Esophagus (tissue), 2 donors: ENCODE results near the gene VSIG10L. TPM values are rescaled to one million over a fixed set of nuclear protein-coding genes. Genes with fewer than 3 reads are reported as not detected.

Source experiments
- H3K27ac ChIP-seq, 2 donors: one replicate each; pipeline ENCODE4 v1.5.1; 2013; ENCODE audit warnings: low read depth in 2 of 2, mild to moderate bottlenecking in 2 of 2, inconsistent platforms in 1 of 2, low read length in 1 of 2, moderate library complexity in 1 of 2
- H3K27me3 ChIP-seq, 2 donors: one replicate each; pipeline ENCODE4 v1.6.1; 2013; ENCODE audit warnings: low read length in 2 of 2, control low read depth in 1 of 2, mild to moderate bottlenecking in 1 of 2; ENCODE audit not compliant: insufficient read depth in 2 of 2, control insufficient read depth in 1 of 2
- H3K36me3 ChIP-seq, 2 donors: one replicate each; pipeline ENCODE4 v1.6.1; 2013; ENCODE audit warnings: low read length in 1 of 2; ENCODE audit not compliant: control insufficient read depth in 2 of 2, insufficient read depth in 2 of 2
- H3K4me1 ChIP-seq, 2 donors: one replicate each; pipeline ENCODE4 v1.6.1; 2013; ENCODE audit warnings: low read length in 1 of 2; ENCODE audit not compliant: control insufficient read depth in 2 of 2, insufficient read depth in 2 of 2
- H3K4me3 ChIP-seq, 2 donors: one replicate each; pipeline ENCODE4 v1.5.1; 2013; ENCODE audit warnings: low read length in 2 of 2, mild to moderate bottlenecking in 2 of 2, low read depth in 1 of 2, moderate library complexity in 1 of 2
- H3K9me3 ChIP-seq, 2 donors: one replicate each; pipeline ENCODE4 v1.6.1; 2013; ENCODE audit warnings: mild to moderate bottlenecking in 2 of 2, low read depth in 1 of 2, low read length in 1 of 2, moderate library complexity in 1 of 2; ENCODE audit not compliant: control insufficient read depth in 2 of 2, insufficient read depth in 1 of 2
- WGBS, 2 donors: extraction: QIAGEN DNeasy Blood & Tissue Kit; methylation state at CpG; one replicate each; pipeline ENCODE4 v1.1.7; 2013; 5-methylcytosine and 5-hydroxymethylcytosine counted together
- polyA plus RNA-seq, 2 donors: library from polyadenylated mRNA; stranded (reverse); fragments of 200-250 nt; gene quantifications; one replicate each; pipeline ENCODE4 v1.2.3, GENCODE V29; 2013
- donor health status: healthy with polysubstance abuse.
- donor health status: Bipolar disorder and iron deficiency.

VSIG10L gene
- polyA plus RNA-seq, 2 donors = 122 to 227 TPM

DNA sequence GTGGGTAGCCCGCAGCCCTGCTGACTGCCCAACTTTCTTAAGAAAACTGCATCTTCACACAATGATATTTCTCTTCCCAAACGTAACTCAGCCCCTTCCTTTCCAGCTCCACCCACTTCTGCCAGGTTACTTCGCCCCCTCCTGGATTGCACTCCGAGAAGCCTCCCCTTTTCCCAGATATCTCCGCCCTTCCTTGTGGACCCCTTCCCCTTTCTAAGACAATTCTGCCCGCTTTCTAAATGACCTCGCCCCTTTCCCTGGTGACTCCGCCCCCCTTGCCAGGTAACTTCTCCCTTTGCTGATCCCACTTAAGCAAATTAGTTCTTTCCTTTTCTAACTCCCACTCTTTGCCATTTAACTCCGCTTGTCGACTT, 2.6 kb downstream of the VSIG10L start:
- Histone ChIP-seq H3K27ac (peak overlapping the region; percentile 64 to 79), H3K4me1 (peaks cover 10 to 13% of the 10 kb centered on the region in 2 donors), H3K9me3 (no peaks in the 10 kb centered on the region), H3K4me3 (peak overlapping the region; percentile 53 to 64), H3K36me3 (peaks cover 0 to 5% of the 10 kb centered on the region in 2 donors), H3K27me3 (no peaks in the 10 kb centered on the region)
- 1% methylated on average over 10 of the region's 10 CpGs for WGBS, 2 donors

DNA sequence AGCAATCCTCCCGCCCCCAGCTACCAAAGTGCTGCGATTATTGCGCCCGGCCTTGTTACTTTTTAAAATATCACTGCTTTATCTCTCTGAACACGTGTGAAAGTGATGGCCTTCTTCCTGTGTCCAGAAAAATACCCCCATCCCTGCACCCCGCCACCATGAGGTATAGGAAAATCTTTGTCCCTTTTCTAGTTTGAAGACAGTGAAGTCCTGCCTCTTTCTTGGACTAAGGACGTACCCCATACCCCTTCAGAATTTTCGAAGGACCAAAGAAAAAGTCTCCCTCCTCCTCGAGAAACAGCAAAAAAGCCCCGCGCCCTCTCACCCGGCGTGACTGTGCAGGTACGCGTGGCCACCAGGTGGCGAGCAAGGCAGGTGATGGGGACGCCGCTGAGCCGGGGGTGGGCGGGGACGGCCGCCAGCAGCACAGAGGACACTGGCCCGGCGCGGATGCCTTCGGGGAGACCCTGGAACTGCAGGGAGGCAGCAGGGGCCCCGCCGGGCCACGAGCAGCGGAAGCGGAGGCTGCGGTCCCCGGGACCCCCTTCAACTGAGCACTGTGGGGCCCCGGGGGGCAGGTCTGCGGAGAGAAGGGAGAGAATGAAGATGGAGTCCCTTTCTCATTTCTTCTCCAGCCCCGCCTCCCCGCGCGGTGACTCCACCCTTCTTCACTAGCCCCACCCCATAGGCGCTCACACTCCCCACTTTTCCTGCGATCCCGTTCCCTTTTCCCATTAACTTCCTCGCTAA, 3.2 kb downstream of the VSIG10L start:
- no peaks in the 10 kb centered on the region for H3K9me3 ChIP-seq
- H3K36me3 ChIP-seq = peaks cover 0 to 9% of the 10 kb centered on the region in 2 donors
- H3K27me3 ChIP-seq = no peaks in the 10 kb centered on the region
- H3K4me1 ChIP-seq = peaks cover 10 to 13% of the 10 kb centered on the region in 2 donors
- H3K27ac ChIP-seq = peak overlapping the region; percentile 64 to 79
- WGBS, 2 donors = 4 to 5% methylated on average over 41 to 43 of the region's 43 CpGs
- H3K4me3 ChIP-seq = peak overlapping the region; percentile 53 to 64

DNA sequence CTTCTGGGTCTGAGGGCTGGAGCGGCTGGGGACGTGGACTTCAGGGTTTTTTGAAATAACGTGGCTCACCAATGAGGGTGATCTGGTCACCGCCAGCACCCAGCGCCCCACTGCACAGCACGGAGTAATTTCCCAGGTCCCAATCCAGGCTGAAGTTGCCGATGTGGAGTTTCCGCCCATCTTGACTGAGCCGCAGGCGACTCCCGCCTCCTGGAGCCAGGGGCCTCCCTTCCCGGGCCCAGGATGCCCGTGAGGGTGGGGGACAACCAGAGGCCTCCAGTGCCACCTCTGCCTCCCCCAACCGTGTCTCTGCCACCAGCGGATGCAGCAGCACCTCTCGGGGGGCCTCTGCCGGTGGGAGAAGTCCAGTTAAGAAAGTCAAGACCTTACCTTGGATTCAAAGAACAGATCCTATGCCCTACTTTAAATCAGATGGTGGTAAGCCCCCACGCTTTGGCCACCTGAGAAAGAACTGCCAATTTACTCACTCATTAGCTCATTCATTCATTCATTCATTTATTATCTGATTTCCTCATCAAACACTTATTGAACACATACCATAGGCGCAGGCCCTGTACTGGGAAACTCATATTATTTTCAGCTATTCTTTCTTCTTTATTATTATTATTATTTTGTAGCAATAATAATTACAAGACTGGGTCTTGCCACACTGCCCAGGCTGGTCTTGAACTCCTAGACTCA, 3.9 kb downstream of the VSIG10L start:
- 82 to 85% methylated on average over 17 to 19 of the region's 19 CpGs for WGBS, 2 donors
- H3K36me3 ChIP-seq = peaks cover 0 to 10% of the 10 kb centered on the region in 2 donors
- no peaks in the 10 kb centered on the region for H3K27me3 ChIP-seq
- peak overlapping the region in 1 of 2 donors; percentile 53 for H3K4me3 ChIP-seq
- H3K27ac ChIP-seq = no peak overlapping the region
- no peaks in the 10 kb centered on the region for H3K9me3 ChIP-seq
- peaks cover 7 to 13% of the 10 kb centered on the region in 2 donors for H3K4me1 ChIP-seq

- peaks cover 7 to 9% of the 10 kb centered on the region in 2 donors for H3K4me1 ChIP-seq
- no peak overlapping the region for H3K27ac ChIP-seq
- H3K36me3 ChIP-seq = peaks cover 0 to 12% of the 10 kb centered on the region in 2 donors
- H3K27me3 ChIP-seq = no peaks in the 10 kb centered on the region
- 92% methylated on average over 13 of the region's 13 CpGs for WGBS, 2 donors
- no peak overlapping the region for H3K4me3 ChIP-seq
- peaks cover 0 to under 1% of the 10 kb centered on the region in 2 donors for H3K9me3 ChIP-seq
Measured at GRCh38 chr19:51337141-51337860, 4.6 kb downstream of the VSIG10L start.

- no peak overlapping the region for H3K4me3 ChIP-seq
- WGBS, 2 donors = 89 to 90% methylated on average over 11 to 13 of the region's 13 CpGs
- H3K27me3 ChIP-seq = no peaks in the 10 kb centered on the region
- H3K9me3 ChIP-seq = peaks cover 0 to 6% of the 10 kb centered on the region in 2 donors
- H3K36me3 ChIP-seq = peaks cover 0 to 30% of the 10 kb centered on the region in 2 donors
- peaks cover 2 to 3% of the 10 kb centered on the region in 2 donors for H3K4me1 ChIP-seq
- H3K27ac ChIP-seq = no peak overlapping the region
Measured at GRCh38 chr19:51333836-51334460, 8.0 kb downstream of the VSIG10L start.

DNA sequence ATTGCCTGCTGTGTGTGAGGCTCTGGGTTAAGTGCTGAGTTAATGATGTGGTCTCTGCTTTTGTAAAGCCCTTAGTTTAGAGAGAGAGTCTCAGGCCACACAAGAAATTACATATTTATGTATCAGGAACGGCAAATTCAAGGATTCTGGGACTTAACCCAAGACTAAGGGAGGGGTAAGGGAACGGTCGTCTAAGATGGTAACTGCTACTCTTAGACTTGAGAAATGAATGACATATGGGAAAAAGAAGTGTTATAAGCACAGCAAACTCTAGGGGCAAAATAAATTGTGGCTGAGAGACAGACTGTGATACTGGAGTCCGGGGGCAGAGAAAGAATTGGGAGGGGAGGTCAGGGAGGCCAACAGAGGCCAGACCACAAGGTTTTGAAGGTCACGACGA, 10.2 kb downstream of the VSIG10L start:
- WGBS, 2 donors = 85 to 89% methylated on average over 6 of the region's 6 CpGs
- Histone ChIP-seq H3K27me3 (peaks cover 0 to 3% of the 10 kb centered on the region in 2 donors), H3K4me3 (no peak overlapping the region), H3K36me3 (peaks cover 0 to 25% of the 10 kb centered on the region in 2 donors), H3K27ac (no peak overlapping the region), H3K9me3 (peaks cover 0 to 6% of the 10 kb centered on the region in 2 donors), H3K4me1 (peaks cover 0 to 3% of the 10 kb centered on the region in 2 donors)

- Histone ChIP-seq H3K4me3 (no peak overlapping the region), H3K27ac (no peak overlapping the region), H3K36me3 (peaks cover 0 to 25% of the 10 kb centered on the region in 2 donors), H3K4me1 (peaks cover 0 to 3% of the 10 kb centered on the region in 2 donors), H3K9me3 (peaks cover 0 to 6% of the 10 kb centered on the region in 2 donors), H3K27me3 (peaks cover 0 to 3% of the 10 kb centered on the region in 2 donors)
- 76 to 80% methylated on average over 3 of the region's 3 CpGs for WGBS, 2 donors
Measured at GRCh38 chr19:51331193-51331592, 10.7 kb downstream of the VSIG10L start.

DNA sequence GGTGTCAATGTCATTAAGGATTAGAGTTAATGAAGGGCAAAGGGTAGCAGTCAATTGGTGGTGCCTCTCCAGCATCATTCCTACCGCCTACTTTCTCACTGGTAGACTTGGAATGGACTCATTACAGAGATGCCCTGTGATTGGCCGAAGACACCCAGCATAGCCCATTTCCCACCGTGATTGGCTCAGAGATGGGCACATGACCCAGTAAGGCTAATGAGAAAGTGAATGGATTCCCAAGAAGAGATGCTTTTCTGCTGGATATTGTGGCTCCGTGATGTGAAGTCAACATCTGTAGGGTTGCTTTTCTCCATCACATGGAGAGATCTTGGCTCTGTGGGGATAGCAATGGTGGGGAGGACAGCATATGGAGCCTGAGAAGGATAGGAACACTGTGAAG, 11.6 kb downstream of the VSIG10L start:
- H3K27me3 ChIP-seq = peaks cover 0 to 3% of the 10 kb centered on the region in 2 donors
- no peak overlapping the region for H3K4me3 ChIP-seq
- peaks cover 0 to 3% of the 10 kb centered on the region in 2 donors for H3K4me1 ChIP-seq
- 96 to 97% methylated on average over 4 of the region's 4 CpGs for WGBS, 2 donors
- peaks cover 0 to 25% of the 10 kb centered on the region in 2 donors for H3K36me3 ChIP-seq
- peaks cover 0 to 6% of the 10 kb centered on the region in 2 donors for H3K9me3 ChIP-seq
- H3K27ac ChIP-seq = no peak overlapping the region

- Histone ChIP-seq H3K36me3 (peaks cover 0 to 25% of the 10 kb centered on the region in 2 donors), H3K9me3 (peaks cover 0 to 6% of the 10 kb centered on the region in 2 donors), H3K4me1 (peaks cover 0 to 3% of the 10 kb centered on the region in 2 donors), H3K27ac (no peak overlapping the region), H3K4me3 (no peak overlapping the region), H3K27me3 (peaks cover 0 to 3% of the 10 kb centered on the region in 2 donors)
- 86 to 87% methylated on average over 5 of the region's 5 CpGs for WGBS, 2 donors
Measured at GRCh38 chr19:51329411-51329810, 12.5 kb downstream of the VSIG10L start.
